Hepatocyte (in vitro differentiated cells): ENCODE measurements around the gene MINAR2. TPM values are rescaled to one million over a fixed set of nuclear protein-coding genes. Genes with fewer than 3 reads are reported as not detected.

Source experiments
- DNase-seq: peaks from one replicate; pipeline ENCODE4 v3.0.0-alpha.2; 2016; ENCODE audit warnings: low spot score
- H2AFZ ChIP-seq: fragments of 200-600 bp; sonication (generic); 2 replicates; pipeline ENCODE4 v1.6.0; 2016; ENCODE audit warnings: antibody characterized with exemption, mild to moderate bottlenecking
- H3K27ac ChIP-seq: fragments of 200-600 bp; sonication (generic); 2 replicates; pipeline ENCODE4 v1.5.1; 2016; ENCODE audit warnings: mild to moderate bottlenecking
- H3K27me3 ChIP-seq: fragments of 200-600 bp; sonication (generic); 2 replicates; pipeline ENCODE4 v1.6.1; 2016
- H3K36me3 ChIP-seq: fragments of 200-600 bp; sonication (generic); replicated peaks from 2 replicates; pipeline ENCODE4 v1.5.1; 2016; ENCODE audit warnings: low read depth; ENCODE audit not compliant: insufficient read depth
- H3K4me1 ChIP-seq: fragments of 200-600 bp; sonication (generic); 2 replicates; pipeline ENCODE4 v1.5.1; 2016; ENCODE audit warnings: mild to moderate bottlenecking, moderate library complexity; ENCODE audit not compliant: insufficient read depth
- H3K4me2 ChIP-seq: fragments of 200-600 bp; sonication (generic); 2 replicates; pipeline ENCODE4 v1.6.0; 2016
- H3K4me3 ChIP-seq: fragments of 200-600 bp; sonication (generic); 2 replicates; pipeline ENCODE4 v1.5.1; 2016; ENCODE audit warnings: mild to moderate bottlenecking
- H3K79me2 ChIP-seq: fragments of 200-600 bp; sonication (generic); 2 replicates; pipeline ENCODE4 v1.6.0; 2017; ENCODE audit warnings: mild to moderate bottlenecking
- H3K9me2 ChIP-seq: fragments of 200-600 bp; sonication (generic); replicated peaks from 2 replicates; pipeline ENCODE4 v1.6.0; 2017; ENCODE audit warnings: mild to moderate bottlenecking; ENCODE audit not compliant: insufficient read depth
- H3K9me3 ChIP-seq: fragments of 200-600 bp; sonication (generic); 2 replicates; pipeline ENCODE4 v1.5.1; 2016; ENCODE audit warnings: low read depth, mild to moderate bottlenecking
- H4K20me1 ChIP-seq: fragments of 200-600 bp; sonication (generic); 2 replicates; pipeline ENCODE4 v1.6.0; 2016; ENCODE audit warnings: mild to moderate bottlenecking; ENCODE audit not compliant: insufficient read depth, poor library complexity, severe bottlenecking
- CTCF ChIP-seq: fragments of 200-600 bp; sonication (generic); IDR thresholded peaks from 2 replicates; pipeline ENCODE4 v1.5.1; 2016; ENCODE audit warnings: antibody characterized with exemption, mild to moderate bottlenecking; ENCODE audit not compliant: poor library complexity
- EZH2 ChIP-seq: fragments of 200-600 bp; sonication (generic); IDR thresholded peaks from 2 replicates; pipeline ENCODE4 v1.6.1; 2016; ENCODE audit warnings: antibody characterized with exemption, mild to moderate bottlenecking, borderline replicate concordance
- EZH2phosphoT487 ChIP-seq: fragments of 200-600 bp; sonication (generic); IDR thresholded peaks from one replicate; pipeline ENCODE4 v1.6.1; 2018; ENCODE audit warnings: antibody characterized with exemption, mild to moderate bottlenecking, low read depth, moderate library complexity; ENCODE audit not compliant: unreplicated experiment, severe bottlenecking
- WGBS: methylation state at CpG from one replicate; pipeline ENCODE4 v1.1.6; 2016; ENCODE audit warnings: low lambda C conversion rate; ENCODE audit errors: missing lambda C conversion rate; 5-methylcytosine and 5-hydroxymethylcytosine counted together
- polyA plus RNA-seq: library from polyadenylated mRNA; unstranded; fragments of >200 nt; fragmentation: Nextera tagmentation; extraction: Ambion mirVana; gene quantifications from 2 replicates; pipeline ENCODE4 v1.2.1, GENCODE V29; 2016
- total RNA-seq: library from RNA; depleted of rRNA; stranded (reverse); fragments of >200 nt; gene quantifications from 2 replicates; pipeline ENCODE4 v1.2.3, GENCODE V29; 2014

MINAR2 gene
- total and polyA plus RNA-seq, 2 experiments from 2014 or later = 0.08 TPM; not detected in 1

GRCh38 chr5:129724222-129724621, 23.7 kb upstream of the MINAR2 start:
- no peak for TF ChIP-seq EZH2
- TF ChIP-seq EZH2phosphoT487 = no peak
- no peak for TF ChIP-seq CTCF
- Histone ChIP-seq H3K36me3 (no peaks in the 10 kb centered on the region), H3K4me1 (no peaks in the 10 kb centered on the region), H4K20me1 (no peaks in the 10 kb centered on the region), H2AFZ (no peak overlapping the region), H3K4me2 (no peak overlapping the region), H3K4me3 (no peak overlapping the region), H3K27ac (no peak overlapping the region), H3K27me3 (no peaks in the 10 kb centered on the region), H3K9me2 (no peaks in the 10 kb centered on the region), H3K9me3 (no peaks in the 10 kb centered on the region), H3K79me2 (no peaks in the 10 kb centered on the region)
- no peak for DNase-seq
- WGBS = 28% methylated on average over 2 of the region's 2 CpGs

GRCh38 chr5:129724647-129725046, 23.2 kb upstream of the MINAR2 start:
- no peaks in the 10 kb centered on the region for H3K36me3 ChIP-seq
- no peaks in the 10 kb centered on the region for H3K27me3 ChIP-seq
- H4K20me1 ChIP-seq = no peaks in the 10 kb centered on the region
- no peaks in the 10 kb centered on the region for H3K79me2 ChIP-seq
- H3K27ac ChIP-seq = no peak overlapping the region
- H3K9me2 ChIP-seq = no peaks in the 10 kb centered on the region
- H3K4me3 ChIP-seq = no peak overlapping the region
- no peaks in the 10 kb centered on the region for H3K9me3 ChIP-seq
- no peak overlapping the region for H3K4me2 ChIP-seq
- H2AFZ ChIP-seq = no peak overlapping the region
- TF ChIP-seq EZH2 = no peak
- TF ChIP-seq EZH2phosphoT487 = no peak
- TF ChIP-seq CTCF = no peak
- no peaks in the 10 kb centered on the region for H3K4me1 ChIP-seq
- DNase-seq = no peak
- WGBS = 88% methylated on average over 4 of the region's 4 CpGs

GRCh38 chr5:129739773-129740172, 8.1 kb upstream of the MINAR2 start:
- no peak for TF ChIP-seq CTCF
- no peak for TF ChIP-seq EZH2phosphoT487
- TF ChIP-seq EZH2 = no peak
- Histone ChIP-seq H3K9me2 (no peaks in the 10 kb centered on the region), H3K27ac (no peak overlapping the region), H4K20me1 (no peaks in the 10 kb centered on the region), H3K36me3 (no peaks in the 10 kb centered on the region), H3K79me2 (no peaks in the 10 kb centered on the region), H3K4me2 (no peak overlapping the region), H3K9me3 (no peaks in the 10 kb centered on the region), H3K4me1 (no peaks in the 10 kb centered on the region), H3K27me3 (no peaks in the 10 kb centered on the region), H3K4me3 (no peak overlapping the region), H2AFZ (no peak overlapping the region)
- WGBS = 91% methylated on average over 2 of the region's 2 CpGs
- no peak for DNase-seq
